GM18519 (cell line): ENCODE data around the gene GPR62.
A peak's percentile ranks its signal among the peaks of the same experiment; 100 is the strongest.
"Not testable (repeated sequence)": the region's sequence is repeated elsewhere in the genome, so short reads cannot be mapped to it uniquely, and the experiment has no call there.

Source experiments
- ATAC-seq: cut with Tn5 transposase; IDR thresholded peaks from one replicate; pipeline ENCODE4 v1.9.1; 2021; ENCODE audit warnings: mild to moderate bottlenecking, moderate library complexity; ENCODE audit not compliant: unreplicated experiment, low FRiP score

GPR62 gene

GRCh38 chr3:51988286-51989146, 33.3 kb downstream of the GPR62 start:
- ATAC-seq: no peak

- not testable (repeated sequence) for ATAC-seq
These were observed 35.4 kb downstream of the GPR62 start for GRCh38 chr3:51990501-51990971.

GRCh38 chr3:51992017-51992682, 37.0 kb downstream of the GPR62 start:
- no peak for ATAC-seq

GRCh38 chr3:51993657-51994056, 38.5 kb downstream of the GPR62 start:
- ATAC-seq: not testable (repeated sequence)

GRCh38 chr3:51994530-51994929, 39.3 kb downstream of the GPR62 start:
- ATAC-seq: no peak

- ATAC-seq: peak; percentile 59
These were observed 40.4 kb downstream of the GPR62 start, which contains the start of gene RPL29 for GRCh38 chr3:51995346-51996163. RPL29 (minus strand) TSS chr3:51995895; CDS start chr3:51995461, 434 bp downstream.

GRCh38 chr3:51997172-51997571, 42.0 kb downstream of the GPR62 start:
- ATAC-seq: no peak

GRCh38 chr3:51997935-51998596, 42.9 kb downstream of the GPR62 start:
- no peak for ATAC-seq

- no peak for ATAC-seq
These were observed 43.6 kb downstream of the GPR62 start for GRCh38 chr3:51998774-51999173.

- ATAC-seq: no peak
These were observed 44.7 kb downstream of the GPR62 start for GRCh38 chr3:51999846-52000245.

- ATAC-seq: no peak
These were observed 46.3 kb downstream of the GPR62 start for GRCh38 chr3:52001443-52001974.

- no peak for ATAC-seq
These were observed 47.6 kb downstream of the GPR62 start for GRCh38 chr3:52002748-52003147.

GRCh38 chr3:52004163-52004787, 49.1 kb downstream of the GPR62 start:
- ATAC-seq: no peak

GRCh38 chr3:52004906-52005395, 49.8 kb downstream of the GPR62 start:
- ATAC-seq: no peak

- ATAC-seq: no peak
These were observed 50.4 kb downstream of the GPR62 start for GRCh38 chr3:52005571-52005986.

- no peak for ATAC-seq
These were observed 51.0 kb downstream of the GPR62 start for GRCh38 chr3:52006017-52006819.

- ATAC-seq: no peak
These were observed 51.6 kb downstream of the GPR62 start for GRCh38 chr3:52006820-52007133.
